Duodenal mucosa (tissue), 2 donors: Measurements from ENCODE around the gene ISM2.

ENCODE experiments used
- H3K27ac ChIP-seq: one replicate; pipeline ENCODE4 v1.7.0; 2013; ENCODE audit warnings: low read depth, low read length
- H3K27me3 ChIP-seq, 2 donors: one replicate each; pipeline ENCODE4 v1.7.0; 2013; ENCODE audit warnings: low read length in 2 of 2, control low read depth in 1 of 2; ENCODE audit not compliant: insufficient read depth in 2 of 2, control insufficient read depth in 1 of 2
- H3K36me3 ChIP-seq, 2 donors: one replicate each; pipeline ENCODE4 v1.7.0; 2013; ENCODE audit warnings: low read length in 2 of 2, control low read depth in 1 of 2; ENCODE audit not compliant: insufficient read depth in 2 of 2, control insufficient read depth in 1 of 2
- H3K4me1 ChIP-seq, 2 donors: one replicate each; pipeline ENCODE4 v1.7.0; 2013; ENCODE audit warnings: low read length in 2 of 2, control low read depth in 1 of 2; ENCODE audit not compliant: insufficient read depth in 2 of 2, control insufficient read depth in 1 of 2
- H3K4me3 ChIP-seq, 2 donors: one replicate each; pipeline ENCODE4 v1.7.0; 2013; ENCODE audit warnings: low read length in 2 of 2, low read depth in 1 of 2
- H3K9ac ChIP-seq, 2 donors: one replicate each; pipeline ENCODE4 v1.7.0; 2013; ENCODE audit warnings: low read length in 2 of 2, low read depth in 1 of 2
- H3K9me3 ChIP-seq, 2 donors: one replicate each; pipeline ENCODE4 v1.7.0; 2013; ENCODE audit warnings: low read length in 2 of 2, control low read depth in 1 of 2; ENCODE audit not compliant: control insufficient read depth in 1 of 2

The ISM2 gene

DNA sequence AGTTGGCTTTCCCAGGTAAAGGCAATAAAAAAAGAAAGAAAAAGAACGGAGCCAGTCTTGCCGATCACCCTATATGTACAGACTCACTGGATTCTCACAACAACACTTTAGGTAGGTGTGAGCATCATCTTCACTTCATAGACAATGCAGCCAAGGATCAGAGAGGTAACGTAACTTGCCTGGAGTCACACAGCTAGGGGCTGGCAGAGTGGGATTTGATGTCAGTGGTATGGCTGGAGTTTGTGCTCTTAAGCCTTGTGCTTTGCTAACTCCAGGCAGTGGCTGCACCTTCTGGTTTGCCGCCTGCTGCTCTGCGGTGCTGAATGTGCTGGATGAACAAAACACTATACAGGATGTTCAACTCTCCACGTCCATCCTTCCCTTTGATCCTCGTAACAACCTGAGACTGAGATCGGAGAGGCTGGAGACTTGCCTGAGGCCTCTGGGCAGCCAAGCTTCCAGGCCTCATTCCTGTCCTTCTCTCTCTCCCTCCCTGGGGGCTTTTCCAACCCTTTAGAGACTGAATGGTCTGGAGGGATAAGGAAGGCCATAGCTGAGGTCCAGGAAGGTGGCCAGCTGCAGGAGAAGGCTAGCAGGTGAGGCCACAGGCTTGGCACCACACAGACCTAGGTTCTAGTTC lies 8.1 kb downstream of the ISM2 start:
- H3K9ac ChIP-seq = no peak overlapping the region
- H3K36me3 ChIP-seq = no peaks in the 10 kb centered on the region
- no peaks in the 10 kb centered on the region for H3K9me3 ChIP-seq
- no peak overlapping the region for H3K27ac ChIP-seq
- no peak overlapping the region for H3K4me3 ChIP-seq
- no peaks in the 10 kb centered on the region for H3K4me1 ChIP-seq
- no peaks in the 10 kb centered on the region for H3K27me3 ChIP-seq

DNA sequence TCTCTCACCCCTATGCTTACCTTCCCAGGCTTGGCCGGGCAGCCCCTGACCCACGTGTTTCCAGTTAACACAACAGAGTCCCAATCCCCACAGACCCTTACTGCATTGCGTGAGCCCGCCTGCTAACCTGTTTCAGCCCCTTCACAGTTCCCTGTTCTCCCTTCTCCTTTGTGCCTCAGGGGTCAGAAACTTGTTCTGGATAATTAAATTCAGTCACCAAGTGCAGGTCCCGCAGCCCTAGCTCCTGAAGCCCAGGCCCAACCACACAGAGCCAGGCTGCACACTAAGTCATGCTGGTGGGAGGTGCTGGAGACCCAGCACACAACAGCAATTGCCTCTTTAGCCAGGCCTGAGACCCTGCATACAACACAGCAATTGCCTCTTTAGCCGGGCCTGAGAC lies 9.6 kb downstream of the ISM2 start:
- Histone ChIP-seq H3K27me3 (no peaks in the 10 kb centered on the region), H3K4me1 (no peaks in the 10 kb centered on the region), H3K9ac (no peak overlapping the region), H3K9me3 (no peaks in the 10 kb centered on the region), H3K4me3 (no peak overlapping the region), H3K27ac (no peak overlapping the region), H3K36me3 (no peaks in the 10 kb centered on the region)

DNA sequence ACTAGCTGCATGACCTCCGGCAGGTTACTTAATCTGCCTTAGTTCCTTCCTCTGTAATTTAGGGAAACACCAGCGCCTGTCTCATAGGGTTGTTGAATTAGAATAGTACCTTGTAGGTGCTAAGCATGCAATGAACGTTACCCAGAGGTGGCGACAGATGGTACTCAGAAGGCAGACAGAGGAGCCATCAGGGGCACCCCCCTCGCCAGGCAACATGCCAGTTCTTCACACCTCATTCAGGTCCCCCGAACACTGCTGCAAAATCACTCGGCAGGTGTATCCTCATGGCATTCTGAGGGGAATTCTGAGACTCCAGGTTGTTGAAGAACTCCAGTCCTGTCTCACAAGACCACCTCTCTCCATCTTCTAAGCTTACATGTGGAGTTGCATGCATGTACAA lies 10.1 kb downstream of the ISM2 start:
- H3K4me3 ChIP-seq = no peak overlapping the region
- no peaks in the 10 kb centered on the region for H3K36me3 ChIP-seq
- H3K27ac ChIP-seq = no peak overlapping the region
- no peaks in the 10 kb centered on the region for H3K9me3 ChIP-seq
- no peaks in the 10 kb centered on the region for H3K4me1 ChIP-seq
- H3K9ac ChIP-seq = no peak overlapping the region
- H3K27me3 ChIP-seq = no peaks in the 10 kb centered on the region

DNA sequence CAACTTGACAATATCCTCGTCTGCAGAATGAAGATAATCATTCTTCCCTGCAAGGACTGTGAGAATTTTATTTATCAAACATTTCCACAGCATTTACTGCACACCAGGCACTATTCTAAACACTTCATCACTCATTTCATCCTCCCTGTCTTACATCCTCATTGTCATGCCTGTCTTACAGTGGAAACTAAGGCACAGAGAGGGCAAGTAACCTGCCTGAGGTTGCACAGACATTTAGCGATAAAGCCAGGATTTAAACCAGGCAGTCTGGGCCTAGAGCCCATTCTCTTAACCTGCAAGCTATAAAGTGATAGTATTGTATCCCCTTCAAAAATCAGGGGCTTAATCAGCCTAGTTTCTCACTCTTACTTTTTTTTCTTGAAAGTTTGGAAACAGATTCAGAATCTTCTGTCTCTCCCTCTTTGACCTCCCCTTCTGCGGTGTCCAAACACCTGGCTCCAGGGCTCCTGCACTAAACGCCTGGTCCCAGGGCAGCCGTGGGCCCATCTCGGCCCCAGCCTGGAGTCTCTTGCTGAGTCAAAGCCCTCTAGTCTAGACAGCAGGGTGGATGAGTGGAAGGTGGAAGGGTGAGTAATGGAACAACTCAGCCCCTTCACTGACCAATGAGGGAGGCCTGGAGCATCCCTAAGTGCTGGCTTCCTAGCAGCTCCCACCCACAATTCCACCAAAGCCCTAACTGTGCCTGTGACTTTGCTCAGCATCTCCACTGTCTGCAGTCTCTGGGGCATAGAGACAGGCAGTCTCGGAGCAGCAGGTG lies 12.5 kb downstream of the ISM2 start:
- no peaks in the 10 kb centered on the region for H3K36me3 ChIP-seq
- no peaks in the 10 kb centered on the region for H3K27me3 ChIP-seq
- H3K4me3 ChIP-seq = no peak overlapping the region
- no peak overlapping the region for H3K9ac ChIP-seq
- H3K9me3 ChIP-seq = no peaks in the 10 kb centered on the region
- H3K27ac ChIP-seq = no peak overlapping the region
- H3K4me1 ChIP-seq = no peaks in the 10 kb centered on the region

DNA sequence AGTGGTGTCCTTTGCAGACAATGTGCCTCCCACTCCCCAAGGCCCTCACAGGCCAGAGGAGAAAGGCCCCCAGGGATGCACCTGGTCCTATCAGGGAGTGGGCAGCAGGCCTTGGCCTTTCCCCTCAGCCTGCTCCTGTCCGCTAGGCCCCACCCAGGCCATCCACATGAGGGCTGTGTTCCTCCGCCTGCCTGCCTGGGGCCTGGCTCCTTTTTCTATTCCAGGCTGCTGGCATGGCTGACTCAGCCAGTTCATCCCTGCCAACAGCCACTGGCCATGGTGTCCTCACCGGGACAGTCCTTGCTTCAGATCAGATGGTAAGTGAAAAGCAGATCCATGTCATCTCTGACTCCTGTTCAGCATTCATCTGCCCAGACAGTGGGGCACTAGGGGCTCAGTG lies 13.4 kb downstream of the ISM2 start:
- Histone ChIP-seq H3K27ac (no peak overlapping the region), H3K9ac (no peak overlapping the region), H3K9me3 (no peaks in the 10 kb centered on the region), H3K36me3 (no peaks in the 10 kb centered on the region), H3K4me1 (no peaks in the 10 kb centered on the region), H3K4me3 (no peak overlapping the region), H3K27me3 (no peaks in the 10 kb centered on the region)

DNA sequence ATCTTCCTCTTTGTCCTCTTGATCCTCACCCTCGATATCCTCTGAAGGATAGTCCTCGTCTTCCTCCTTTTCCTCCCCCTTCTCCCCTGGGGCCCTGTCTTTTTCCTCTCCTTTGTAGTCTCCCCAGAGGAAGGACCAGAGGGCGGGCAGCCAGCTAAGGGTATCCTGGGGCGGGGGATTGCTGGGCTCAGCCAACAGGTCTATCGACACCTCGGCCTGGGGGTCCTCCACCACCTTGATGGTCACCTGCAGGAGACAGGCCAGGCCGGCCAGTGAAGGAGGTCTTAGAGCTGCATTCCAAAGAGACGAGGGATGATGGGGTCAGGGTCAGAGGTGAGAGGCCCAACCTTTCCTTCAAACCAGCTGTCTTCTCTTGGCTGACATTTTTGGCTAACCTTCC lies 16.2 kb downstream of the ISM2 start:
- H3K36me3 ChIP-seq = no peaks in the 10 kb centered on the region
- H3K4me3 ChIP-seq = no peak overlapping the region
- H3K9ac ChIP-seq = no peak overlapping the region

DNA sequence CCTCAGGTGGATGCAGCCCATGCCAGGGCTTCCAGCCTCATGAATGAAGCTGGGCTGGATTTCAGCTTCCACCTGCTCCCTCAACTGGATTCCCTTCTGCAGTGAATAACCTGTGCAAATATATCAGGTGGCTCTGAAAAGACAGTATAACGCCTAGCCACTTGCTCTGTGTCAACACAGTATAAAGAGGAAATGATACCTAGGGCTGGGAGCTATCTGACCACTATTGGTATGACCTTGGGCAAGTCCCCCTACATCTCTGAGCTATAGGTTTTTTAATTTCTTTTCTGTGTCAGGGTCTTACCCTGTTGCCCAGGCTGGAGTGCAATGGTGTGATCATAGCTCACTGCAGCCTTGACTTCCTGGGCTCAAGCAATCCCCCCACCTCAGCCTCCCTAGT lies 19.8 kb downstream of the ISM2 start:
- no peaks in the 10 kb centered on the region for H3K27me3 ChIP-seq
- H3K4me3 ChIP-seq = no peak overlapping the region
- H3K9ac ChIP-seq = no peak overlapping the region
- no peak overlapping the region for H3K27ac ChIP-seq
- no peaks in the 10 kb centered on the region for H3K4me1 ChIP-seq
- H3K9me3 ChIP-seq = no peaks in the 10 kb centered on the region
- no peaks in the 10 kb centered on the region for H3K36me3 ChIP-seq

More for the DNA sequence above, 16.2 kb downstream of the ISM2 start:
- no peaks in the 10 kb centered on the region for H3K9me3 ChIP-seq
- H3K27me3 ChIP-seq = no peaks in the 10 kb centered on the region
- H3K4me1 ChIP-seq = no peaks in the 10 kb centered on the region
- H3K27ac ChIP-seq = no peak overlapping the region

DNA sequence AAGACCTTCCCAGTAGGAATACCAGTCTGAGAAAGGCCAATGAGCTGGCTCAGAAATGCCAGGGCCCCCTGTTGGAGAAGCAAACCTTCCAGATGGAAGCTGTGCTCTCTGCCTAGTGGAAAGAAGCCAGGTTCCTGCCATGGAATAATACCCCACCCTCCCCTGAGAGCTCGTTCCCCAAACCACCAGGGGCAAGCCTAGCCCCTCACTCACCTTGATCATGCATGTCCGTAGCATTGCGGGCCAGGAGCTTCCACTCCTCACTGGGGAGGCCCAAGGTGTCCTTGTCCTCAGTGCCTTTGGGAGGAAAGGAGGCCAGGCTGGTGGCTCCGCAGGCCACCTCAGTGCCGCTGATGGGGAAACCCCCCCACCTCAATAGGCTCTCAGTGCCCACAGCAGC lies 20.6 kb downstream of the ISM2 start:
- Histone ChIP-seq H3K9me3 (no peaks in the 10 kb centered on the region), H3K36me3 (no peaks in the 10 kb centered on the region), H3K9ac (no peak overlapping the region), H3K27ac (no peak overlapping the region), H3K4me1 (no peaks in the 10 kb centered on the region), H3K27me3 (no peaks in the 10 kb centered on the region), H3K4me3 (no peak overlapping the region)

DNA sequence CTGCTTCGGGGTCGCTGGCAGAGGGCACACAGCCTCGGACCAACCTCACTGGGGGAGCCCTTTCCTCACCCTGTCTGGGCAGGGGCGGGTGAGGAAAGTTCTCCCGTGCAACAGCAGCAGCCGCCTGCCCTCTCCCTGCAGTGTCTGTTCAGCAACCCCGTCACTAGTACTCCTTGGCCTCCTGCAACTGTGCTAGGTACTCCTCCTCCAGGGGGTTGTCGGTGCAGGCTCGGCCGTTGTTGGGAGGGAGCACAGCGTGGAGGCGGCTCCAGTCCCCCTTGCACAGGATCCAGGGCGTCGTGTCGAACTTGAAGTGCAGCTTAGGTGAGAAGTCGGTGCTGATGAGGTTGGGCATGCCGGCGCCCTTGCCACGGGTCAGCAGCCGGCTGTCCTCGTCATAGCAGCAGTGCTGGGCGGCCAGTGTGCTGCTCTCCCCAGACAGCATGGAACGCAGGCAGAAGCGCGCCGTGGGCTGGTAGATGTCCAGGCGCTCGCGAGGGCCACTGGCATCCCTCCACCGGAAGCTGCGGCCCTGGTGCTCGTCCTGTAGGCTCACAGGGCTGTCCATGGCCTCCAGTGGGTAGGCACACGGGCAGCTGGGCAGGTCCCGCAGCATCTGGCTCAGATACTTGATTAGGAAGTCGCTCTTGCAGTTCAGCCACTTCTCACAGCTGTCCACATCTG lies 23.0 kb downstream of the ISM2 start:
- Histone ChIP-seq H3K9ac (no peak overlapping the region), H3K27ac (no peak overlapping the region), H3K36me3 (no peaks in the 10 kb centered on the region), H3K27me3 (no peaks in the 10 kb centered on the region), H3K4me3 (no peak overlapping the region), H3K4me1 (no peaks in the 10 kb centered on the region), H3K9me3 (no peaks in the 10 kb centered on the region)

DNA sequence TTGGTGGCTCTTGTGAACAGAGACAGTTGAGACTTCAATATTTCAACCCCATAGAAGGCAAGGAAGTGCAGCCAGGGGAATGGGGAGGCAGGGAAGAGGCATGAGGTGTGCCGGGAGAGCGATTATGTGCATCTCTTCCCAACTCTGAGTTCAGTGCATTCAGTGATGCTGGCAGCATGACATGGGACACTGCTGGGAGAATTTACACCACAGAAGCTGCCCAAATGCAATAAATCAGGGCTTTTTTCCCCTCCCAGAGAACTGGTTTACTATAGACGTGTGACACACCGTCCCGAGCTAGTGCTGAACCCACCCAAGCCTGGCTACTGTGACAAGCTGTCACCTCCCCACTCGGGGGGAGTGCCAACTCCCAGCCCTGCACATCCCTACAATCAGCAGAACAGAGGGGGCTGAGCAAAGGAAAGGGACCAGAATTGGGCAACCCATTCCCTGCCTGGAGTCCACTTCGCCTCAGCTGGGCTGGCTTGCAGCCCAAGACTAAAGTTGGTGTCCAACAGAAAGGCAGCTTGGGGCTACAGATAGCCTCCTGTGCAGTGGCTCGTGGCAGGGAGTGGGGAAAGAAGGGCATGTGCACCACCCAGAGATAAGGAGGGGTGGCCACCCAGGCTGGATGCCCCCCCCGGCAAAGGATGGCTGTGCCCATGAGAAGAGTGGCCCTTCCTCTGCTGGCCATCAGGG lies 24.0 kb downstream of the ISM2 start:
- no peak overlapping the region for H3K4me3 ChIP-seq
- H3K27ac ChIP-seq = no peak overlapping the region
- no peaks in the 10 kb centered on the region for H3K27me3 ChIP-seq
- peaks cover under 1 to 1% of the 10 kb centered on the region in 2 donors for H3K36me3 ChIP-seq
- H3K9ac ChIP-seq = no peak overlapping the region
- H3K9me3 ChIP-seq = no peaks in the 10 kb centered on the region
- H3K4me1 ChIP-seq = no peaks in the 10 kb centered on the region
